ENCODE data around the gene TMBIM6. TPM values are rescaled to one million over a fixed set of nuclear protein-coding genes. Genes with fewer than 3 reads are reported as not detected.
"Not testable (repeated sequence)": the region's sequence is repeated elsewhere in the genome, so short reads cannot be mapped to it uniquely, and the experiment has no call there.

The TMBIM6 gene
- total and polyA plus RNA-seq, 5 donors from 2014 or later: 376 to 1,224 (median 1,179) TPM

GRCh38 chr12:49766115-49766455 lies 24.7 kb downstream of the TMBIM6 start:
- H3K27me3 ChIP-seq (ENCODE audit: control insufficient read depth, insufficient read depth, low read length): no peaks in the 10 kb centered on the region
- H3K36me3 ChIP-seq (ENCODE audit: control insufficient read depth, insufficient read depth, low read length): peaks cover 41% of the 10 kb centered on the region
- DNase-seq (no peak), ATAC-seq (ENCODE audit: low read depth in 2 of 2) (no peak)
- no peak overlapping the region for H3K4me3 Mint-ChIP-seq
- H3K4me1 ChIP-seq (ENCODE audit: control insufficient read depth, insufficient read depth, low read length, poor library complexity, severe bottlenecking): peaks cover 31% of the 10 kb centered on the region
- no peaks in the 10 kb centered on the region for H3K27me3 Mint-ChIP-seq
- peaks cover 32% of the 10 kb centered on the region for H3K36me3 Mint-ChIP-seq
- H3K27ac ChIP-seq (ENCODE audit: insufficient read depth, low read length, poor library complexity, severe bottlenecking): no peak overlapping the region
- no peaks in the 10 kb centered on the region for H3K9me3 Mint-ChIP-seq
- no peak overlapping the region for H3K27ac Mint-ChIP-seq
- no peak overlapping the region for H3K4me3 ChIP-seq (ENCODE audit: low read depth, low read length)
- peaks cover 24 to 53% (median 42%) of the 10 kb centered on the region in 4 donors for H3K4me1 Mint-ChIP-seq
- no peaks in the 10 kb centered on the region for H3K9me3 ChIP-seq (ENCODE audit: control insufficient read depth in 2 of 2, low read length in 2 of 2)

- peaks cover 21% of the 10 kb centered on the region for H3K36me3 Mint-ChIP-seq
These were observed 26.0 kb downstream of the TMBIM6 start for GRCh38 chr12:49767333-49767732.

GRCh38 chr12:49773102-49773501 lies 31.7 kb downstream of the TMBIM6 start:
- not testable (repeated sequence) for H3K27me3 Mint-ChIP-seq; DNase-seq; H3K4me1 Mint-ChIP-seq; ATAC-seq (ENCODE audit: low read depth in 2 of 2); H3K4me3 Mint-ChIP-seq; H3K36me3 ChIP-seq (ENCODE audit: control insufficient read depth, insufficient read depth, low read length); H3K36me3 Mint-ChIP-seq; H3K27ac ChIP-seq (ENCODE audit: insufficient read depth, low read length, poor library complexity, severe bottlenecking); H3K9me3 Mint-ChIP-seq; H3K4me3 ChIP-seq (ENCODE audit: low read depth, low read length); H3K4me1 ChIP-seq (ENCODE audit: control insufficient read depth, insufficient read depth, low read length, poor library complexity, severe bottlenecking); H3K27me3 ChIP-seq (ENCODE audit: control insufficient read depth, insufficient read depth, low read length); H3K9me3 ChIP-seq (ENCODE audit: control insufficient read depth in 2 of 2, low read length in 2 of 2)
- peak overlapping the region in 2 of 3 donors; percentile 33 to 72 for H3K27ac Mint-ChIP-seq

More at GRCh38 chr12:49767333-49767732, 26.0 kb downstream of the TMBIM6 start:
- H3K27me3 ChIP-seq (ENCODE audit: control insufficient read depth, insufficient read depth, low read length): no peaks in the 10 kb centered on the region
- Mint-ChIP-seq H3K9me3 (no peaks in the 10 kb centered on the region), H3K27me3 (no peaks in the 10 kb centered on the region), H3K4me1 (peaks cover 22 to 40% (median 32%) of the 10 kb centered on the region in 4 donors), H3K27ac (peak overlapping the region in 2 of 3 donors; percentile 83 to 84), H3K4me3 (no peak overlapping the region)
- no peaks in the 10 kb centered on the region for H3K9me3 ChIP-seq (ENCODE audit: control insufficient read depth in 2 of 2, low read length in 2 of 2)
- no peak overlapping the region for H3K27ac ChIP-seq (ENCODE audit: insufficient read depth, low read length, poor library complexity, severe bottlenecking)
- ATAC-seq (ENCODE audit: low read depth in 2 of 2) (no peak), DNase-seq (no peak)
- H3K4me1 ChIP-seq (ENCODE audit: control insufficient read depth, insufficient read depth, low read length, poor library complexity, severe bottlenecking): peaks cover 24% of the 10 kb centered on the region
- peaks cover 29% of the 10 kb centered on the region for H3K36me3 ChIP-seq (ENCODE audit: control insufficient read depth, insufficient read depth, low read length)
- no peak overlapping the region for H3K4me3 ChIP-seq (ENCODE audit: low read depth, low read length)

- no peak overlapping the region for H3K27ac Mint-ChIP-seq
These were observed 35.1 kb downstream of the TMBIM6 start for GRCh38 chr12:49776413-49776812.

GRCh38 chr12:49776858-49777257 lies 35.5 kb downstream of the TMBIM6 start:
- Histone ChIP-seq H3K27me3 (ENCODE audit: control insufficient read depth, insufficient read depth, low read length) (peaks cover 11% of the 10 kb centered on the region), H3K9me3 (ENCODE audit: control insufficient read depth in 2 of 2, low read length in 2 of 2) (no peaks in the 10 kb centered on the region), H3K36me3 (ENCODE audit: control insufficient read depth, insufficient read depth, low read length) (no peaks in the 10 kb centered on the region), H3K27ac (ENCODE audit: insufficient read depth, low read length, poor library complexity, severe bottlenecking) (no peak overlapping the region), H3K4me3 (ENCODE audit: low read depth, low read length) (no peak overlapping the region), H3K4me1 (ENCODE audit: control insufficient read depth, insufficient read depth, low read length, poor library complexity, severe bottlenecking) (peaks cover 5% of the 10 kb centered on the region)
- ATAC-seq (ENCODE audit: low read depth in 2 of 2) (no peak), DNase-seq (no peak)
- H3K9me3 Mint-ChIP-seq: peaks cover 0 to 1% (median 0%) of the 10 kb centered on the region in 7 donors
- peaks cover 13% of the 10 kb centered on the region for H3K27me3 Mint-ChIP-seq
- H3K4me3 Mint-ChIP-seq: no peak overlapping the region
- peak overlapping the region in 1 of 3 donors; percentile 0 for H3K27ac Mint-ChIP-seq
- H3K36me3 Mint-ChIP-seq: no peaks in the 10 kb centered on the region
- H3K4me1 Mint-ChIP-seq: peaks cover 3 to 11% (median 9%) of the 10 kb centered on the region in 4 donors

More at GRCh38 chr12:49776413-49776812, 35.1 kb downstream of the TMBIM6 start:
- Histone ChIP-seq H3K4me1 (ENCODE audit: control insufficient read depth, insufficient read depth, low read length, poor library complexity, severe bottlenecking) (peaks cover 5% of the 10 kb centered on the region), H3K9me3 (ENCODE audit: control insufficient read depth in 2 of 2, low read length in 2 of 2) (no peaks in the 10 kb centered on the region), H3K27me3 (ENCODE audit: control insufficient read depth, insufficient read depth, low read length) (peaks cover 11% of the 10 kb centered on the region), H3K27ac (ENCODE audit: insufficient read depth, low read length, poor library complexity, severe bottlenecking) (no peak overlapping the region), H3K36me3 (ENCODE audit: control insufficient read depth, insufficient read depth, low read length) (no peaks in the 10 kb centered on the region), H3K4me3 (ENCODE audit: low read depth, low read length) (no peak overlapping the region)
- no peaks in the 10 kb centered on the region for H3K36me3 Mint-ChIP-seq
- ATAC-seq (ENCODE audit: low read depth in 2 of 2) (peak; percentile 50 to 61), DNase-seq (peak; percentile 15 to 70 (median 32))
- H3K4me3 Mint-ChIP-seq: no peak overlapping the region
- peaks cover 4 to 11% (median 9%) of the 10 kb centered on the region in 4 donors for H3K4me1 Mint-ChIP-seq
- H3K9me3 Mint-ChIP-seq: peaks cover 0 to 1% (median 0%) of the 10 kb centered on the region in 7 donors
- peaks cover 9% of the 10 kb centered on the region for H3K27me3 Mint-ChIP-seq

GRCh38 chr12:49777341-49777740 lies 36.0 kb downstream of the TMBIM6 start:
- H3K27ac Mint-ChIP-seq: no peak overlapping the region
- peaks cover 0 to 1% (median 0%) of the 10 kb centered on the region in 7 donors for H3K9me3 Mint-ChIP-seq

GRCh38 chr12:49777800-49778748 lies 36.7 kb downstream of the TMBIM6 start:
- H3K27ac ChIP-seq (ENCODE audit: insufficient read depth, low read length, poor library complexity, severe bottlenecking): no peak overlapping the region
- peaks cover 0 to 1% (median 0%) of the 10 kb centered on the region in 7 donors for H3K9me3 Mint-ChIP-seq
- H3K27me3 ChIP-seq (ENCODE audit: control insufficient read depth, insufficient read depth, low read length): peaks cover 11% of the 10 kb centered on the region
- ATAC-seq (ENCODE audit: low read depth in 2 of 2): peak; percentile 79 to 83
- no peaks in the 10 kb centered on the region for H3K9me3 ChIP-seq (ENCODE audit: control insufficient read depth in 2 of 2, low read length in 2 of 2)
- peak; percentile 58 to 68 (median 61) for DNase-seq
- H3K4me3 ChIP-seq (ENCODE audit: low read depth, low read length): no peak overlapping the region
- H3K4me3 Mint-ChIP-seq: no peak overlapping the region
- no peaks in the 10 kb centered on the region for H3K36me3 ChIP-seq (ENCODE audit: control insufficient read depth, insufficient read depth, low read length)
- H3K4me1 Mint-ChIP-seq: peaks cover 0 to 11% (median 9%) of the 10 kb centered on the region in 4 donors
- no peak overlapping the region for H3K27ac Mint-ChIP-seq
- no peaks in the 10 kb centered on the region for H3K36me3 Mint-ChIP-seq
- H3K27me3 Mint-ChIP-seq: peaks cover 13% of the 10 kb centered on the region
- peaks cover 5% of the 10 kb centered on the region for H3K4me1 ChIP-seq (ENCODE audit: control insufficient read depth, insufficient read depth, low read length, poor library complexity, severe bottlenecking)

More at GRCh38 chr12:49777341-49777740, 36.0 kb downstream of the TMBIM6 start:
- Histone ChIP-seq H3K4me1 (ENCODE audit: control insufficient read depth, insufficient read depth, low read length, poor library complexity, severe bottlenecking) (peaks cover 5% of the 10 kb centered on the region), H3K4me3 (ENCODE audit: low read depth, low read length) (no peak overlapping the region), H3K36me3 (ENCODE audit: control insufficient read depth, insufficient read depth, low read length) (no peaks in the 10 kb centered on the region), H3K27ac (ENCODE audit: insufficient read depth, low read length, poor library complexity, severe bottlenecking) (no peak overlapping the region), H3K9me3 (ENCODE audit: control insufficient read depth in 2 of 2, low read length in 2 of 2) (no peaks in the 10 kb centered on the region), H3K27me3 (ENCODE audit: control insufficient read depth, insufficient read depth, low read length) (peaks cover 11% of the 10 kb centered on the region)
- Mint-ChIP-seq H3K4me1 (peaks cover 0 to 11% (median 9%) of the 10 kb centered on the region in 4 donors), H3K36me3 (no peaks in the 10 kb centered on the region), H3K4me3 (no peak overlapping the region), H3K27me3 (peaks cover 13% of the 10 kb centered on the region)
- ATAC-seq (ENCODE audit: low read depth in 2 of 2): no peak
- no peak for DNase-seq
